ENCODE results near the gene RUNX2. TPM values are rescaled to one million over a fixed set of nuclear protein-coding genes. Genes with fewer than 3 reads are reported as not detected.
A peak's percentile ranks its signal among the peaks of the same experiment; 100 is the strongest.

The RUNX2 gene
- total RNA-seq, 6 experiments from 2014 or later, result 7.4 to 12.7 (median 10.8) TPM

- Mint-ChIP-seq H3K27ac (peak overlapping the region; percentile 81), H3K9me3 (no peaks in the 10 kb centered on the region), H3K27me3 (ENCODE audit: insufficient read depth) (no peaks in the 10 kb centered on the region), H3K36me3 (ENCODE audit: low read depth) (peaks cover 40% of the 10 kb centered on the region), H3K4me3 (peak overlapping the region; percentile 78; the same call in 1 of the 2 replicates), H3K4me1 (ENCODE audit: low read depth) (peaks cover 80% of the 10 kb centered on the region)
- no peak for TF ChIP-seq CTCF (IDR thresholded peaks at IDR 0.05)
- peak; percentile 81 for DNase-seq
Measured at GRCh38 chr6:45438849-45439406, 110.8 kb downstream of the RUNX2 start.

- no peak for DNase-seq
- Mint-ChIP-seq H3K9me3 (no peaks in the 10 kb centered on the region), H3K36me3 (ENCODE audit: low read depth) (peaks cover 46% of the 10 kb centered on the region), H3K27me3 (ENCODE audit: insufficient read depth) (no peaks in the 10 kb centered on the region), H3K4me1 (ENCODE audit: low read depth) (peaks cover 79% of the 10 kb centered on the region), H3K27ac (peak overlapping the region; percentile 81; the same call in 1 of the 2 replicates), H3K4me3 (no peak overlapping the region; the same call in 1 of the 2 replicates)
- no peak for TF ChIP-seq CTCF (IDR thresholded peaks at IDR 0.05)
Measured at GRCh38 chr6:45439459-45439858, 111.3 kb downstream of the RUNX2 start.

GRCh38 chr6:45439861-45440388 lies 111.8 kb downstream of the RUNX2 start:
- H3K36me3 Mint-ChIP-seq (ENCODE audit: low read depth), result peaks cover 47% of the 10 kb centered on the region
- no peaks in the 10 kb centered on the region for H3K9me3 Mint-ChIP-seq
- no peak for TF ChIP-seq CTCF (IDR thresholded peaks at IDR 0.05)
- DNase-seq, result no peak
- no peaks in the 10 kb centered on the region for H3K27me3 Mint-ChIP-seq (ENCODE audit: insufficient read depth)
- H3K4me3 Mint-ChIP-seq, result no peak overlapping the region
- H3K4me1 Mint-ChIP-seq (ENCODE audit: low read depth), result peaks cover 80% of the 10 kb centered on the region
- H3K27ac Mint-ChIP-seq, result peak overlapping the region; percentile 81; the same call in 1 of the 2 replicates

- H3K4me1 Mint-ChIP-seq (ENCODE audit: low read depth), result peaks cover 85% of the 10 kb centered on the region
- no peak overlapping the region for H3K27ac Mint-ChIP-seq
- no peaks in the 10 kb centered on the region for H3K27me3 Mint-ChIP-seq (ENCODE audit: insufficient read depth)
- no peaks in the 10 kb centered on the region for H3K9me3 Mint-ChIP-seq
- H3K36me3 Mint-ChIP-seq (ENCODE audit: low read depth), result peaks cover 47% of the 10 kb centered on the region
- H3K4me3 Mint-ChIP-seq, result no peak overlapping the region; the same call in 1 of the 2 replicates
- no peak for DNase-seq
- TF ChIP-seq CTCF (IDR thresholded peaks at IDR 0.05), result no peak
Measured at GRCh38 chr6:45441851-45442453, 113.8 kb downstream of the RUNX2 start.

GRCh38 chr6:45442716-45443115 lies 114.6 kb downstream of the RUNX2 start:
- no peak for DNase-seq
- TF ChIP-seq CTCF (IDR thresholded peaks at IDR 0.05), result no peak
- no peaks in the 10 kb centered on the region for H3K9me3 Mint-ChIP-seq
- H3K27ac Mint-ChIP-seq, result no peak overlapping the region
- peaks cover 48% of the 10 kb centered on the region for H3K36me3 Mint-ChIP-seq (ENCODE audit: low read depth)
- H3K27me3 Mint-ChIP-seq (ENCODE audit: insufficient read depth), result no peaks in the 10 kb centered on the region
- peaks cover 85% of the 10 kb centered on the region for H3K4me1 Mint-ChIP-seq (ENCODE audit: low read depth)
- H3K4me3 Mint-ChIP-seq, result no peak overlapping the region

Data from HFFc6 (cell line).